Thyroid gland (tissue), 4 donors: ENCODE data around the gene TCERG1L. TPM values are rescaled to one million over a fixed set of nuclear protein-coding genes. Genes with fewer than 3 reads are reported as not detected.

Experiments
- DNase-seq, 2 donors: peaks; one replicate each; pipeline ENCODE4 v3.0.0-alpha.2; 2019
- H3K27ac ChIP-seq, 3 donors: fragments of 200-600 bp; sonication (generic); 1 replicate in 2 of 3; 2 replicates in 1 of 3; pipeline ENCODE4 v1.5.1; 2016 to 2019; ENCODE audit warnings: mild to moderate bottlenecking in 1 of 3, moderate library complexity in 1 of 3
- H3K27me3 ChIP-seq: fragments of 200-600 bp; sonication (generic); one replicate; pipeline ENCODE4 v1.5.1; 2019
- H3K36me3 ChIP-seq, 2 donors: fragments of 200-600 bp; sonication (generic); one replicate each; pipeline ENCODE4 v1.5.1; 2016 to 2019
- H3K4me1 ChIP-seq, 2 donors: fragments of 200-600 bp; sonication (generic); one replicate each; pipeline ENCODE4 v1.5.1; 2017 to 2019
- H3K4me3 ChIP-seq, 3 donors: fragments of 200-600 bp; sonication (generic); replicated peaks in 1 of 3; 1 replicate in 2 of 3; 2 replicates in 1 of 3; pipeline ENCODE4 v1.5.1; 2016; ENCODE audit warnings: mild to moderate bottlenecking in 1 of 3
- H3K9me3 ChIP-seq: fragments of 200-600 bp; sonication (generic); one replicate; pipeline ENCODE4 v1.5.1; 2017
- POLR2A ChIP-seq, 2 donors: fragments of 450-650 bp; IDR thresholded peaks; one replicate each; pipeline ENCODE4 v1.6.1; 2017; ENCODE audit warnings: antibody characterized with exemption in 2 of 2, mild to moderate bottlenecking in 2 of 2, moderate library complexity in 1 of 2
- WGBS, 2 donors: methylation state at CpG; one replicate each; pipeline ENCODE4 v1.1.5; 2017; 5-methylcytosine and 5-hydroxymethylcytosine counted together
- intact Hi-C: fragments of 100-400 bp; cut with DNase I; formaldehyde crosslinking; loops from one replicate; pipeline ENCODE4 v1.15.1; 2023
- total RNA-seq, 4 donors: library from RNA; depleted of rRNA; stranded (reverse); fragments of >200 nt; gene quantifications; one replicate each; pipeline ENCODE4 v1.2.3, GENCODE V29; 2016
- TF ChIP-seq, protein P1 (sequence below), 6 experiments: fragments of 200-600 bp in 3 of 6; fragments of 450-650 bp in 3 of 6; sonication (generic) in 3 of 6; IDR thresholded peaks; one replicate each; pipeline ENCODE4 v1.5.1; 2016 to 2019; ENCODE audit warnings: antibody characterized with exemption in 6 of 6, mild to moderate bottlenecking in 2 of 6, inconsistent platforms in 1 of 6, moderate library complexity in 1 of 6

TCERG1L gene
- total RNA-seq, 4 donors from 2014 or later = 4.3 to 23.6 (median 8.2) TPM

DNA sequence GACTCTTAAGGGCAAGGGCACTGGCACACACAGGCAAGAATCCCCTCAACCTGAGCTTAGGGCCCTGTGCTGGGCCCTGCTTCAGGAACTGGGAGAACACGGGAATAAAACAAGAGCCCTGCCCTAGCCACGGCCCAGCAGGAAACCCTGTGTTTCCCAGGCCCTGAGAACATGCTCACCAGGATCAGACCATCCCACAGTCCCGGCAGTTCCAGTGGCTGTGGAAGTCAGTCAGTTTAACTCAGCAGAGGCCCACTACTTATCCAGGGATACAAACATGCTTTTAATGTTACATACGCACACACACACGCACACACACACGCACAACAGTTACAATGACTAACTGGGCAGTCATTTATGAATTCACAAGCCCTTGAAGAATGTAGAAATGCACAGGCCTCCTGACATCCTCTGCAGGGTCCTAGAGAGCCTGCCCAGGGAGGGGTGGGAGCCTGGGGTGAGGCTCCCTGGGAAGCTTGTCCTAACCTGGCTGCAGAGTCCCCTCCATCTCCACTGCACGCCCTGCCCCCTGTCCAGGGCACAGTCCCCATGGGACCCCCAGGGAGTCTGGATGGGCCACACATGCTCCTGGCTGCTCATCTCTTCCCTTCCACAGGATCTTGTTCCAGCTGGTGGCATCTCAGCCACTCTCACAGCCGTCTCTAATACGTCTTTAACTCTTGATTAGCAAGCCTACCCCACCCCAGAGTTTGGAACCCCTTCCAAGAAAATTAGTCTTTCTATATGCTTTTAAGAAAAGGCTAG, 97.6 kb downstream of the TCERG1L start:
- Histone ChIP-seq H3K36me3 (no peaks in the 10 kb centered on the region), H3K9me3 (no peaks in the 10 kb centered on the region), H3K4me3 (no peak overlapping the region), H3K27me3 (no peaks in the 10 kb centered on the region), H3K4me1 (peaks cover 4 to 28% of the 10 kb centered on the region in 2 donors), H3K27ac (peak overlapping the region in 1 of 3 donors; percentile 19)
- DNase-seq = peak in 1 of 2 donors; percentile 1
- TF ChIP-seq, protein P1, sequence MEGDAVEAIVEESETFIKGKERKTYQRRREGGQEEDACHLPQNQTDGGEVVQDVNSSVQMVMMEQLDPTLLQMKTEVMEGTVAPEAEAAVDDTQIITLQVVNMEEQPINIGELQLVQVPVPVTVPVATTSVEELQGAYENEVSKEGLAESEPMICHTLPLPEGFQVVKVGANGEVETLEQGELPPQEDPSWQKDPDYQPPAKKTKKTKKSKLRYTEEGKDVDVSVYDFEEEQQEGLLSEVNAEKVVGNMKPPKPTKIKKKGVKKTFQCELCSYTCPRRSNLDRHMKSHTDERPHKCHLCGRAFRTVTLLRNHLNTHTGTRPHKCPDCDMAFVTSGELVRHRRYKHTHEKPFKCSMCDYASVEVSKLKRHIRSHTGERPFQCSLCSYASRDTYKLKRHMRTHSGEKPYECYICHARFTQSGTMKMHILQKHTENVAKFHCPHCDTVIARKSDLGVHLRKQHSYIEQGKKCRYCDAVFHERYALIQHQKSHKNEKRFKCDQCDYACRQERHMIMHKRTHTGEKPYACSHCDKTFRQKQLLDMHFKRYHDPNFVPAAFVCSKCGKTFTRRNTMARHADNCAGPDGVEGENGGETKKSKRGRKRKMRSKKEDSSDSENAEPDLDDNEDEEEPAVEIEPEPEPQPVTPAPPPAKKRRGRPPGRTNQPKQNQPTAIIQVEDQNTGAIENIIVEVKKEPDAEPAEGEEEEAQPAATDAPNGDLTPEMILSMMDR (IDR thresholded peaks at IDR 0.05) = no peak
- TF ChIP-seq POLR2A (IDR thresholded peaks at IDR 0.05) = no peak
- intact Hi-C loops = no loop called here
- 75 to 80% methylated on average over 7 to 9 of the region's 9 CpGs for WGBS, 2 donors

- no peak overlapping the region for H3K27ac ChIP-seq
- intact Hi-C loops = no loop called here
- TF ChIP-seq POLR2A (IDR thresholded peaks at IDR 0.05) = no peak
- TF ChIP-seq, protein P1 (IDR thresholded peaks at IDR 0.05) = no peak
- H3K36me3 ChIP-seq = no peaks in the 10 kb centered on the region
- DNase-seq = no peak
- H3K4me3 ChIP-seq = no peak overlapping the region
- H3K27me3 ChIP-seq = no peaks in the 10 kb centered on the region
- 80 to 92% methylated on average over 4 to 5 of the region's 5 CpGs for WGBS, 2 donors
- peaks cover 4 to 28% of the 10 kb centered on the region in 2 donors for H3K4me1 ChIP-seq
- no peaks in the 10 kb centered on the region for H3K9me3 ChIP-seq
These were observed 98.7 kb downstream of the TCERG1L start for GRCh38 chr10:131212763-131213325.

DNA sequence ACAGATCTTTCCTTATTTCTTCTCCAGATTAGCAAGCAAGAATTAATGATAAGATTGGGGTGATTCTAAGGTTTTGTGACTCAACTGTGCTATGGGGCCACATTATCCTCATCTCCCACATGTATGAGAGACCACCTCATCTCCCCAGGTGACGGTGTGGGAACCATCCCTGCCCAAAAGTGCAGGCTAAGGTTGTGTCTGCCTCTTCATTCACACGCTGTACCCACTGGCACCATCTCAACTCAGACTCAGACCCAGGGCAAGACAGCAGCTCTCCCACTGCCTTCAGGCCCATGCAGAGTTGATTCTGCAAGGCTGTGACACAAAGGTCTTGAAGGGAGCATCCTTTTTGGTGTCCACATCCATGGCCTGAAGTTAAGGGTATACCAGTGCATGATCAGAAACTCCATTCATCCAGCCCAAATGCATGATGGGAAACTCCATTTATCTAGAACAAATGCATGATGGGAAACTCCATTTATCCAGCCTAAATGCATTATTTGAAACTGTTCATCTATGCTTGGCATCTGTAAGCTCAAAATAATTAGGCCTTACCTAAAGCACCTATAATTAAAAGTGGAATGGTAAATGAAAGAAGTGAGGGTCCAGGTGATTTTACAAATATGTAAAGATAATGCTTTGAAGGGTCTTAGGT, 99.4 kb downstream of the TCERG1L start:
- no peak overlapping the region for H3K4me3 ChIP-seq
- H3K9me3 ChIP-seq = no peaks in the 10 kb centered on the region
- intact Hi-C loops = no loop called here
- peaks cover 4 to 28% of the 10 kb centered on the region in 2 donors for H3K4me1 ChIP-seq
- H3K27ac ChIP-seq = no peak overlapping the region
- TF ChIP-seq, protein P1 (IDR thresholded peaks at IDR 0.05) = no peak
- TF ChIP-seq POLR2A (IDR thresholded peaks at IDR 0.05) = no peak
- DNase-seq = no peak
- H3K27me3 ChIP-seq = no peaks in the 10 kb centered on the region
- WGBS, 2 donors = 93 to 97% methylated on average over 2 of the region's 2 CpGs
- no peaks in the 10 kb centered on the region for H3K36me3 ChIP-seq

DNA sequence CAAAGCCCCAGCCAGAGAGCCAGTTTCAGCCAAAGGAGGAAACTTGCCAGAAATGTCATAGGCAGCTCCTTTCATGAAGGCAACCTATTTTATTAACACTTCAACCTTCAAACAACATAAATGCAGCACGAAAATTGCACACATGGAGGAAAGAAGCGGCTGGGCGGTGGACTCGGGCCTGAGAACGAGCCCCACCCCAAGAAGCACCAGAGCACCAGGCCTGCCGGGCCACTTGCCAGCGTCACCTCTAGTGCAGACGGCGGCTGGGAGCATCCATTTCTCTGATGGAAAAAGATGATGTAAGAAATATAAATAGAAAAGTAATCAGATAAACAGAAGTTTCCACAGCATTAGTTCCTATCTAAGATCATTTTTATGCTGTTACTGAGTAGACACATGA, 100.0 kb downstream of the TCERG1L start:
- H3K27me3 ChIP-seq = no peaks in the 10 kb centered on the region
- H3K9me3 ChIP-seq = no peaks in the 10 kb centered on the region
- TF ChIP-seq POLR2A (IDR thresholded peaks at IDR 0.05) = no peak
- no peak overlapping the region for H3K27ac ChIP-seq
- no peak overlapping the region for H3K4me3 ChIP-seq
- H3K36me3 ChIP-seq = no peaks in the 10 kb centered on the region
- WGBS, 2 donors = 82 to 85% methylated on average over 9 of the region's 9 CpGs
- H3K4me1 ChIP-seq = peaks cover 4 to 28% of the 10 kb centered on the region in 2 donors
- intact Hi-C loops = no loop called here
- DNase-seq = no peak

DNA sequence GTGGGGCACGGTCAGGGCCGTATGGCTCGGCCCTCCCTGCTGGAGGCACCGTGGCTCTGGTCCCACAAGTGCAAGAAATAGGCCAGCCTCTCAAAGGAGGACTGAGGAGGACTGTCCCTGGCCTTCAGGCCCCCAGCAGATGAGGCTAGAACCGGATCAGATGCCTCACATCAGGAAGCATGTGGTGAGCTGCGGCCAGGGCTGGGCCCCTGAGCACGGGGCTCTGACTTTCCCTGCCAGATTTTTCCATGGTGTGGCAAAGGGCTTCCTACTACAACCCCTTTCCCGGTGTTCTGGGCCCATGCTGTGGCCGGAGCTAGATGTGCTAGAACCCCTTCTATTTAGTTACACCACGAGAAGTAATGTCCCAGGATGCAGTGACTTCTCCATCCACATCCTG, 100.4 kb downstream of the TCERG1L start:
- Histone ChIP-seq H3K27ac (peak overlapping the region in 1 of 3 donors; percentile 63), H3K27me3 (no peaks in the 10 kb centered on the region), H3K4me1 (peaks cover 4 to 28% of the 10 kb centered on the region in 2 donors), H3K9me3 (no peaks in the 10 kb centered on the region), H3K4me3 (no peak overlapping the region), H3K36me3 (no peaks in the 10 kb centered on the region)
- intact Hi-C loops = no loop called here
- TF ChIP-seq, protein P1 (IDR thresholded peaks at IDR 0.05) = no peak
- TF ChIP-seq POLR2A (IDR thresholded peaks at IDR 0.05) = no peak
- WGBS, 2 donors = 87 to 96% methylated on average over 10 of the region's 10 CpGs
- no peak for DNase-seq
